PFSK-1 (cell line): Measurements from ENCODE around the gene FIBP.

ENCODE experiments used
- POLR2AphosphoS5 ChIP-seq: IDR thresholded peaks from 2 replicates; pipeline ENCODE4 v1.6.1; 2012; ENCODE audit warnings: low read depth, mild to moderate bottlenecking, control low read depth, low read length, moderate library complexity
- REST ChIP-seq, 2 experiments: IDR thresholded peaks; 2 replicates each; pipeline versions ENCODE4 v1.6.1 to v1.8.0; 2011 to 2012; ENCODE audit warnings: low read depth in 2 of 2, low read length in 2 of 2, control low read depth in 1 of 2, inconsistent platforms in 1 of 2, mild to moderate bottlenecking in 1 of 2, moderate library complexity in 1 of 2; ENCODE audit not compliant: insufficient read depth in 1 of 2
- SIN3A ChIP-seq: IDR thresholded peaks from 2 replicates; pipeline ENCODE4 v1.6.1; 2012; ENCODE audit warnings: mild to moderate bottlenecking, low read length, moderate library complexity, borderline replicate concordance; ENCODE audit not compliant: insufficient read depth
- TAF1 ChIP-seq: IDR thresholded peaks from 2 replicates; pipeline ENCODE4 v1.6.1; 2012; ENCODE audit warnings: low read length, control low read depth, borderline replicate concordance; ENCODE audit not compliant: insufficient read depth

- TF ChIP-seq POLR2AphosphoS5 (no peak), SIN3A (no peak), REST (IDR thresholded peaks at IDR 0.05; ENCODE audit: insufficient read depth in 1 of 2, low read depth in 2 of 2, low read length in 2 of 2) (no peak), TAF1 (no peak)
Observed at GRCh38 chr11:65912845-65913244, 24.6 kb upstream of the FIBP start.
